ENCODE results near the gene GATA1. TPM values are rescaled to one million over a fixed set of nuclear protein-coding genes. Genes with fewer than 3 reads are reported as not detected.

GATA1 gene
- total RNA-seq, 2 experiments from 2014 or later: not detected

- H3K4me1 Mint-ChIP-seq (ENCODE audit: low read depth): no peaks in the 10 kb centered on the region
- no peaks in the 10 kb centered on the region for H3K36me3 Mint-ChIP-seq (ENCODE audit: low read depth)
- Histone ChIP-seq H3K9me3 (ENCODE audit: control insufficient read depth in 1 of 2, insufficient read depth in 1 of 2, low read length in 2 of 2) (no peaks in the 10 kb centered on the region), H3K4me1 (ENCODE audit: insufficient read depth, low read length) (no peaks in the 10 kb centered on the region), H3K36me3 (ENCODE audit: insufficient read depth, low read length) (no peaks in the 10 kb centered on the region), H3K27ac (ENCODE audit: low read depth in 1 of 2, low read length in 2 of 2) (no peak overlapping the region), H3K4me3 (ENCODE audit: low read length) (no peak overlapping the region), H3K27me3 (ENCODE audit: control insufficient read depth in 1 of 2, insufficient read depth in 2 of 2, low read length in 2 of 2) (no peaks in the 10 kb centered on the region)
- no peak for TF ChIP-seq CTCF (IDR thresholded peaks at IDR 0.05)
- intact Hi-C loops (cut with DNase I, micrococcal nuclease): loop anchor here in 1 of 2 experiments (1.0 kb wide), 1 partner anchor 15 kb away; no protein-coding TSS in a partner anchor
- ATAC-seq (ENCODE audit: poor library complexity) (no peak), DNase-seq (no peak)
- H3K27ac Mint-ChIP-seq: no peak overlapping the region
- ChIA-PET POLR2A (no interaction called here), CTCF (no interaction called here)
- H3K4me3 Mint-ChIP-seq: no peak overlapping the region
- no peaks in the 10 kb centered on the region for H3K9me3 Mint-ChIP-seq
- no peaks in the 10 kb centered on the region for H3K27me3 Mint-ChIP-seq
These were observed 13.8 kb upstream of the GATA1 start for GRCh38 chrX:48772602-48773001.

GRCh38 chrX:48776818-48777439 is 9.5 kb upstream of the GATA1 start:
- DNase-seq (no peak), ATAC-seq (ENCODE audit: poor library complexity) (no peak)
- H3K27ac Mint-ChIP-seq: no peak overlapping the region
- no peaks in the 10 kb centered on the region for H3K9me3 Mint-ChIP-seq
- ChIA-PET POLR2A (no interaction called here), CTCF (no interaction called here)
- Histone ChIP-seq H3K4me3 (ENCODE audit: low read length) (no peak overlapping the region), H3K9me3 (ENCODE audit: control insufficient read depth in 1 of 2, insufficient read depth in 1 of 2, low read length in 2 of 2) (no peaks in the 10 kb centered on the region), H3K27ac (ENCODE audit: low read depth in 1 of 2, low read length in 2 of 2) (no peak overlapping the region), H3K4me1 (ENCODE audit: insufficient read depth, low read length) (no peaks in the 10 kb centered on the region), H3K36me3 (ENCODE audit: insufficient read depth, low read length) (no peaks in the 10 kb centered on the region), H3K27me3 (ENCODE audit: control insufficient read depth in 1 of 2, insufficient read depth in 2 of 2, low read length in 2 of 2) (no peaks in the 10 kb centered on the region)
- intact Hi-C loops (cut with DNase I, micrococcal nuclease): no loop called here
- no peaks in the 10 kb centered on the region for H3K36me3 Mint-ChIP-seq (ENCODE audit: low read depth)
- no peaks in the 10 kb centered on the region for H3K27me3 Mint-ChIP-seq
- H3K4me1 Mint-ChIP-seq (ENCODE audit: low read depth): no peaks in the 10 kb centered on the region
- H3K4me3 Mint-ChIP-seq: no peak overlapping the region
- TF ChIP-seq CTCF (IDR thresholded peaks at IDR 0.05): no peak

- Histone ChIP-seq H3K27me3 (ENCODE audit: control insufficient read depth in 1 of 2, insufficient read depth in 2 of 2, low read length in 2 of 2) (no peaks in the 10 kb centered on the region), H3K9me3 (ENCODE audit: control insufficient read depth in 1 of 2, insufficient read depth in 1 of 2, low read length in 2 of 2) (no peaks in the 10 kb centered on the region), H3K4me3 (ENCODE audit: low read length) (no peak overlapping the region), H3K27ac (ENCODE audit: low read depth in 1 of 2, low read length in 2 of 2) (no peak overlapping the region), H3K36me3 (ENCODE audit: insufficient read depth, low read length) (no peaks in the 10 kb centered on the region), H3K4me1 (ENCODE audit: insufficient read depth, low read length) (no peaks in the 10 kb centered on the region)
- Mint-ChIP-seq H3K9me3 (no peaks in the 10 kb centered on the region), H3K27me3 (no peaks in the 10 kb centered on the region), H3K36me3 (ENCODE audit: low read depth) (no peaks in the 10 kb centered on the region), H3K4me1 (ENCODE audit: low read depth) (no peaks in the 10 kb centered on the region), H3K27ac (no peak overlapping the region), H3K4me3 (no peak overlapping the region)
- ChIA-PET POLR2A (no interaction called here), CTCF (no interaction called here)
- TF ChIP-seq CTCF (IDR thresholded peaks at IDR 0.05): no peak
- DNase-seq: no peak
- no peak for ATAC-seq (ENCODE audit: poor library complexity)
- intact Hi-C loops (cut with DNase I, micrococcal nuclease): no loop called here
These were observed 7.0 kb upstream of the GATA1 start for GRCh38 chrX:48779399-48779798.
